GM18907 (cell line): Measurements from ENCODE around the gene RNF144A.

ENCODE experiments used
- ATAC-seq: cut with Tn5 transposase; IDR thresholded peaks from one replicate; pipeline ENCODE4 v1.9.1; 2021; ENCODE audit warnings: mild to moderate bottlenecking, moderate library complexity; ENCODE audit not compliant: unreplicated experiment

RNF144A gene

DNA sequence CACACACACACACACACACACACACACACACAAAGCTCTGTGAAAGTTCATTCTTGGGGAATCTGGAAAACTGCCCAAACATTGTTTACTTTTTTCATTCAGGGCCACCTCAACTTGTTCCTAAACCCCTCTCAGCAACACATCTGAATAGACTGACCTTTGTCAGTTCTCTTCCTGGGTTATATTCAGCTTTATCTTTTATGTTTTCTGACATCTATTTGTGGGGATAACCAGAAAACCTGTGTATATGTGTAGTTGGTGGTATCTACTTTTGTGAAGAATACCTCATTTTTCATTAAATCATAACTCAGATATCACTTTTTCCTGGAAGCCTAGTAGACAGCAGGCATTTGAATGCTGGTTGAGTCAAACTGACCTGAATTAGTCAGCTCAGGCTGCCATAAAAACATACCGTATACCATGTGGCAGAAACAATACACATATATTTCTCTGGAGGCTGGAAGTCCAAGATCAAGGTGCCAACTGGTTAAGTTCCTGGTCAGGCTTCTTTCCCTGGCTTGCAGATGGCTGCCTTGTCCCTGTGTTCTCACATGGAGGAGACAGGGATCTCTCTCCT, 11.0 kb upstream of the RNF144A start:
- ATAC-seq = no peak

DNA sequence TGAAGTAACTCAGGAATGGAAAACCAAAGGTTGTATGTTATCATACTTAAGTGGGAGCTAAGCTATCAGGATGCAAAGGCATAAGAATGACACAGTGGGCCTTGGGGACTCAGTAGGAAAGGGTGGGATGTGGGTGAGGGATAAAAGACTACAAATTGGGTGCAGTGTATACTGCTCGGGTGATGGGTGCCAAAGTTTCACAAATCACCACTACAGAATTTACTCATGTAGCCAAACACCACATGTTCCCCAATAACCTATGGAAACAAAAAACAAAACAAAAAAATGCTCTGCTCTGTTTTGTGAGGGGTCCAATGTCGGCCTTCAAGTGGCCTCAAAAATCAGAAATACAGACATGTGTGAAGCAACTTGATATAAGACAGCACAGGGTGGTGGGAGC, 8.9 kb upstream of the RNF144A start:
- ATAC-seq = no peak

DNA sequence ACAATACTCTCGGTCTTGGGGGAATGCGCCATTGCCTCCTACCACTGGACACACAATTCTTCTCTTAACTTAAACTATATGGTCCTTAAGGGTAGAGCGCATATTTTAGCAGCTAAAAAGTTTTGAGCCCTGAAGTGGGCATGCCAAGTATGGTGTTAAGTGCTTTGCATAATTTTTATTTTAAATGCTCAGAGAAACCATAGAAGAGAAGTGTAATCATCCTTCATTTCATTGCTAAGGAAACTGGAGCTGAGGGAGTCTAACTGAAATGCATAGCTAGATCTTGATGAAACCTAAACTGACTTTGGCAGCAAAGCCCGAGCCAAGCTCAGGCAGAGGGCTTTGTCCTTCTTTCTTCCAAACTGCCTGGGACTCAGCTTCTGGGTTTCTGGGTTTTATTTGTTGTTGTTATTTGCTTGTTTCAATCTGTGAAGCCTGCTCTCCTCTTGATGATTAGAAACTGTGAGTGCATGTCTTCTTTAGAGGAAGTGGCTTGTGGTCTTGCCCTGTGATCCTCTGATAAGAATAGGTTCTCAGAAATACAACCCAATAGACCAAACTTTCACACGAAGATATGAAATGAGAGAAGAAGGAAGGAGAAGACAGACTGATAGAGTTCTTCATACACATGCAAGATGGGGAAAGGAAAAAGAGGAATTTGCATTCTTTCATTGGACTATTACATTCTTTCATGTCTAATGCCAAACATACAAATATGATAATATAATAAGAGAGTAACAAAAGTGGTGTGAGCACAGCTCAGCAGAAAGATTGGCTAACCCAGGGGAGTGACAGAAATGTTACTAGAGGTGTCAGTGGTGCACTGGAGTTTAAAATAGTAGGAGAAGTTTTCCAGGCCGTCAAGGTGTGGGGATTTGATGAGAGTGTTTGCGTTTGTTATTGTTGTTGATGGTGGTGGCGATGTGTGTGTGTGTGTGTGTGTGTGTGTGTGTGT, 7.5 kb upstream of the RNF144A start:
- ATAC-seq = peak; percentile 99

DNA sequence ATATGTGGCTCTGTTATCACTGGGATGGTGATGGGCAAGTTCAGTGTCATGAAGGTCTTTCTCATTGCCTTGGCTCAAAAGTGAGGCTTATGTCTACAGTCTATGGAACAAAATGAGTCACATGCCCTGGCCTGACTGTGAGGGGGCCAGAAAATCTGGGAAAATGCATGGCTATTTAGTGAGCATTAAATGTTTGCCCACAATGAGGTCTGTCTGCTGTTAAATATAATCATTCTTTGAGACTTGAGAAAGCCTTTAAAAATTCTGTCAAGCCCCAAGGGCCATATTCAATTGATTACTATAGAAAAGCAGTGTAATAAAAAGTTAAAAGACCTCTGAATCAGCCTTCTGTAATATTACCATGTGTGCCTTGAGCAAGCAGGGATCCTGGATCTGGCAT, 5.5 kb upstream of the RNF144A start:
- no peak for ATAC-seq

DNA sequence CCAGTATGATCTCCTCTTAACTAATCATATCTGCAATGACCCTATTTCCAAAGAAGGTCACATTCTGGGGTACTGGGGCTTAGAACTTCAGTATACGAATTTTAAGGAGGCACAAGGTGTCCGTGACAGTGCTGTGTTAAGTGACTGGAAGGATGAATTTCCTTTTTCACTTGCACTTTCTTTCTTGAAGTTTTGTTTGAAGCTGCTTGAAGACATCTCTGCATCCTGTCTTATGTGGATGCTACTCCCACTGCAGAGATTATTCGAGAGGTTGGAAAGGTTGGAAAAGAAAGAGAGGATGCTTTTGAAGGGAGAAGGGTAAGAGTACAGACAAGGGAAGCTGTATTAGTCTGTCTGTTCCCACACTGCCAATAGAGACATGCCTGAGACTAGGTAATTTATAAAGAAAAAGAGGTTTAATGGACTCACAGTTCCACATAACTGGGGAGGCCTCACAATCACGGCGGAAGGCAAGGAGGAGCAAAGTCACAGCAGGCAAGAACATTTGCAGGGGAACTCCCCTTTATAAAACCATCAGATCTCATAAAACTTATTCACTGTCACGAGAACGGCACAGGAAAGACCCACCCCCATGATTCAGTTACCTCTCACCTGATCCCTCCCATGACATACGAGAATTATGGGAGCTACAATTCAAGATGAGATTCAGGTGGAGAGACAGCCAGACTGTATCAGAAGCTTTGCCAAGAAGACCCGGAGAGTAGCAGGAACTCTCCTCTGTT, 3.6 kb upstream of the RNF144A start:
- no peak for ATAC-seq

DNA sequence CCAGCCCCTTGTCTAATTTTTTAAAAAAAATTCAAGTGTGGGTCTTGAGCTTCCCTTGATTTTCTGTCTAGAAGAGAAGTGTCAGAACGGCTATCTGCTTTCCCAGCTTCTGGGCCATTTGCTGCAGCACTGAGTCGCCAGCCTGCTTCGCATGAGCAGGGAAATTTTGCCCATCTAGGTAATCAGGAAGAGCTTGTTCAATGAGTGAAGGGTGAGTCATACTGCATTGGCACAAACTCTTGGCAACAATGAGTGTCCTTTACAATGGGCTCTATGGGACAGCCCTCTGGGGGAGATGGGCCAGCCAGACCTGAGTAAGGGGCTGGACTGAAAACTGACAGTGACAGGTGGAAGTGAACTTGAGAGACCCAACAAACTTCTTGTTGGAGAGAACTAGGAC, 2.4 kb upstream of the RNF144A start:
- ATAC-seq = no peak

DNA sequence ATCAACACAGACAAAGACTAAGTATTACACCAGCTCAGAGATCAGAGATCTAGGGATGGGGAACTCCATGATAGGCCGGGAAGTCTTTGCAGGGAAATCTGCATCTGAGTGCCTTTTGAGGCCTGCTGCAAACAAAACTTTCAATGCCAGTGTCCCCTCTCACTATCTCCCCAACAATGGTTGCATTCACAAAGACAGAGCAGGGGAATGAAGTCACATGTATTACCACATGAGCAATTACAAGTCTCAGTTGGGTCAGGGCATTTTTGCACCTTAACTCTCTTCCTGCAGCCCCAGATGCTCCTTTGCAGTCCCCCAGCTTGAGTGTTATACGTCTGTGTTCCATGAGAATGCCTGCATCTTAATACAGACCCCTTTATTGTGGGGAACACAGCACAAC, 1.8 kb upstream of the RNF144A start:
- no peak for ATAC-seq

DNA sequence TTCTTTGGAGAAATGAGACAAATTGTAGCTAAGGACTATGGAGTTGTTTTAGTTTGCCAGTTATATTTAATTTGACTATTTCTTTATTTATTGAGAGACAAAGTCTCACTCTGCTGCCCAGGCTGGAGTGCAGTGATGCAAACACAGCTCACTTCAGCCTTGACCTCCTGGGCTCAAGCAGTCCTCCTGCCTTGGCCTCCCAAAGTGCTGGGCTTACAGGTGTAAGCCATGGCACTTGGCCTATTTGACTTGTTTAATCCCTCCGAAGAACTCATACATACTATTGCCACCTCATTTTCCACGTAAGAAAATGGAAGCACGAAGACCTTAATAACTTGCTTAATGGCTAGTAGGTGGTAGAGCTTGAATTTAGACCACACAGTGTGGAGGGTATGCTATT, 988 bp upstream of the RNF144A start:
- no peak for ATAC-seq

DNA sequence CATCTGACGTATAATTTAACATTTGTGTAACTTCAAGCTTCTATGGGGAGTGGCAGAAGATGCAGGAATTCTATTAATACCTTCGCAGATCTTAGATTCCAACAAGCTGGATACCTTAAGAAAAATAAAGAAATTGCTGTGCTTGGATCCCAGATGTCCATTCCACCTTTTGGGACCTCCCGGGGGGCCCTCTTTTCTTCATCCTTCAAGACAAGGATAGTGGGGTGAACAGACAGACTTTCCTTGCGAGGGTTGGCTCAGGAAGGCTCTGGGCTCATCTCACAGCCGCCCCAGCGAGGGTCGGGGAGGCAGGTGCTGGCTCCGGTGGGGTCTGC, 509 bp upstream of the RNF144A start:
- no peak for ATAC-seq

DNA sequence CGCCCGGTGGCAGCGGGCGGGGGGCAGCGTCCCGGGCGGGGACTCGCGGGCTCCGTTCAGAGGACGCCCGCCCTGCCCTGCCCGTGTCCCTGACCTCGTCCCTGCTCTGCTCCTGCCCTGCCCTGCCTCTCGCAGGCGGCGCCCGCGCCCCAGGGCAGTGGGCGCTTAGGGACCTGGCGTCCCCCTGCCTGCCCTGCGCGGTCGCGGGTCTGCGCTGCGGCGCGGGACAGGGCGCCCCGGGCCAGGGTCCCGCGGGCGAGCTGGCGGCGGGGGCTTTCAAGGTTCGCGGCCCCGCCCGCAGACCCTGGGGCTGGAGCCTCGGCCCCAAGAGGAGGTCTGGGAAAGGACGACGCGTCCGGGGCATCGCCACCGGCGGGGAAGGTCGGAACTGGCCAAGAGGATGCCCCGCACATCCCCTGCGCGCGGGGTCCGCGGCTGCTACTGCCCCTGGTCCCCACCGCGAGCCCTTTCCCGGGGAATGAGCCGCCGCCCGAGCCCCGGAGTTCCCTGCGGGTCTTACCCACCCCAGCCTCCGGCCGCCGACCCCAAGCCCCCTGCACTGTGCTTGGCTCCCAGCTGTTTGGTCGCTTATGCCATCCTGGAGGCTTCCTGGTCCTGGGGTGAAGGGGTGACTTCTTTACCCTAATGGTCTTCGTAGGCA, 679 bp downstream of the RNF144A start:
- peak; percentile 37 for ATAC-seq

DNA sequence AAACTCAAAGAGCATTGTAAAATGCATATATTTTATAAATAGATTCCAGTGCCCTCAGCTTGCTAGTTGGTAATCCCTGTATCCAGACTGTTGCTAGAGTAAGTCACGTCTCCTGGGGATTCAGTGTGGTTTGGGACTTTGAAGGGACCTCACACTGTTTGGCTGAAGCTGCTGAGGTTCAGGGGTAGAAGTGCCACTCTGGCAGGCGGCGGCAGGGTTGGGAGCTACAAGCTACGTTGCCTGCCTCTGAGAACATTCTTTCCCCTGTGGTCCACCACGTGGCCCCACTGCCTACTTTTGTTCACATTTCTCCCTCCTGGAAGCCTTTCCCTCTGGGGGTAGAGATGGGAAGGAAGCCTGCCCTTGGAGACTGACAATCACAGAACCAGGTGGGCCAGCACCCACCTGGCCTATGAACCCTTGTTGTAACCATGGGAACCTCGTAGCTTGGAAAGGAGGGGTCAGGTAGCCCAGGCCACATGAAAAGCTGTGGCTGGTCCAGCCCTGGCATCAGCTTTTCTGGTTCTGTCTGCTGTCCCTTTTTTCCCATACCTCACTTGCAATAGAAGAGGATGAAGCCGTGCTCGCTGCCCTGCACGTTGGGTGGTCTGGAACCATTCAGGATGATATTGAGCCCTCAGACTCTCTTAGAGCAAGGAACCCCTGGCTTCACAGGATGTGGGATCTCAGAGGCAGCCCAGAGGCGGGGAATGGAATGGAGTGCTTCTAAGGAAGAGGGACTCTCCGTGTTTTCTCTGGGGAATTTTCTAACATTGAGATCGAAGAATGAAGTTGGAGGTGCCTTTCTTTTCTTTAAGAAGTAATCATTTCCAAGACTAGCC, 2.9 kb downstream of the RNF144A start:
- no peak for ATAC-seq

DNA sequence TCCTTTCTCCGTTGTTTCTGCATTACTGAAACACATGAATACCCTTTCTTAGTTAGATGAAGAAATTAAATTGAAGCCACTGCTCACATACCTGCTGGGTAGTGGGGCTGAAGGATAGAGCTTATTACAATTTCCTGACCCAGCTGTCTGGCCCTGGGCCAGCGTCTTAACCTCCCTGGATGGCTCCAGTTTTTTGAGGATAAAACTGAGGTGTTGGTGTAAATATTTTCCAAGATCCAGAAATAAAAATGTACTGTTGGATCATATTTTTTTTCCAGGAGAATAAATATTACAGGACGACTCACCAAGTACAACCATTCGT, 3.5 kb downstream of the RNF144A start:
- ATAC-seq = no peak

DNA sequence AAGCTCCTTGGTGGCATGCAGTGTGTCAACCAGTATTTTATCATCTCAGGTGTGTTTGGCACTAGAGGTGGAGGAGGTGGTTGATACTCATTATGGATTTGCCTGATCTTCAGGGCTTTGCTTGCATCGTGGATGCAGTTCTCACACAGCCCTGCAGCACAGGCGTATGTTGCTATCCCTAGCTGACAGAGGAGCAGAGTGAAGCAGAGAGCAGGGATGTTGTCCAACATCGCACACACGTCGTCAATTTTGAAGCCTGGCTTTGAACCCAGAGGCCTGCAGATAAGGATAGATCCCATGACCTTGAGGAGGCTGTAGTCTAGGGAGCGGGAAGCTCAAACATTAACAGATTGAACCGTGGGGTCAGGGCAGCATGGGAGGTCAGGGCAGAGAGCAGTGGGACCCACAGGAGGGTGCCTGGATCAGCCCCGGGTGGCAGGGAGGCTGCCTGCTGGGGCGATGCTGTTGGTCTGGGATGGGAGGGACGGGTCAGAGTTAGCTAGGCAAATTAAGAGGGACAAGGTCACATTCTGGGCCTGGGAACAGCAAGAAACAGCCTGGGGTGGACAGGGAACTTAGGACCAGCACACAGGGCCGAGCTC, 4.2 kb downstream of the RNF144A start:
- no peak for ATAC-seq

DNA sequence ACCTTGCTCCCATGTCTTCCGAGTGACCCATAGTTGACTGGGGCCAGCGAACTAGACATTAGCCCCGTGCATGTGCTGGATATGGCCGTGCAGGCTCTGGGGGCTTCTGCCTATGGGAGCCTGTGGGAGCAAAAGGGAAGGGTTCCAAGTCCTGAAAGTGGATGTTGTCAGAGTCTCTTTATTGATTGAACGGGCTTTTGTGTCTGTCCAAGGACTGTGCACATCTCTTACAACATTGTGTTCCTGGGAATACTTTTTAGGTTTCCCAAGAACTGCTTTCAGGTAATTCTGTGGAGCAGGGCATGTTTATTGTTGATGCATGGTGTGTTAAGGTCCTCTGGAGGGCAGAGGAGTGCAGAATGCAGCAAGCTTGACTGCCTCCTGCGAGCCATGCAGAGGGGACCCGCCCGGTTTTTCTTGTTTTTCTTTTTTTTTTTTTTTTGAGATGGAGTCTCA, 5.0 kb downstream of the RNF144A start:
- no peak for ATAC-seq

DNA sequence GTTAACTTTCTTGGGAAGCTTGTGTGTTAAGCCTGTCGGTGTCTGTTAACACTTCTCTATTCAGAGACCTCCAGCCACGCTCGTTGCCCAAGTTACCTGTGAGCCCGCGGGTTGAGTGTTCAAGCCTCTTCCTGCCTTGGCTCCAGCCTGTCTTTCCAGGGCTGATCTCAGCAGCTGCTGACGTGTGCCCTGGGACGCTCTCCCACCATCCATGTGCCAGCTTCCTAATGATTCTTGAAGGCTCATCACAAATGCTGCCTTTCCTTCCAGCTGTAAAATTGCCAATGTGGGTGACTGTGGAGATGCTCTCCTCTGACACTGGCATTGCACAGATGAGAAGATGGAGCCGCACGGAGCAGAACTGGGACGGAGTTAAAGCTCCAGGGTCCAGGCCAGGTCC, 6.1 kb downstream of the RNF144A start:
- ATAC-seq = no peak

DNA sequence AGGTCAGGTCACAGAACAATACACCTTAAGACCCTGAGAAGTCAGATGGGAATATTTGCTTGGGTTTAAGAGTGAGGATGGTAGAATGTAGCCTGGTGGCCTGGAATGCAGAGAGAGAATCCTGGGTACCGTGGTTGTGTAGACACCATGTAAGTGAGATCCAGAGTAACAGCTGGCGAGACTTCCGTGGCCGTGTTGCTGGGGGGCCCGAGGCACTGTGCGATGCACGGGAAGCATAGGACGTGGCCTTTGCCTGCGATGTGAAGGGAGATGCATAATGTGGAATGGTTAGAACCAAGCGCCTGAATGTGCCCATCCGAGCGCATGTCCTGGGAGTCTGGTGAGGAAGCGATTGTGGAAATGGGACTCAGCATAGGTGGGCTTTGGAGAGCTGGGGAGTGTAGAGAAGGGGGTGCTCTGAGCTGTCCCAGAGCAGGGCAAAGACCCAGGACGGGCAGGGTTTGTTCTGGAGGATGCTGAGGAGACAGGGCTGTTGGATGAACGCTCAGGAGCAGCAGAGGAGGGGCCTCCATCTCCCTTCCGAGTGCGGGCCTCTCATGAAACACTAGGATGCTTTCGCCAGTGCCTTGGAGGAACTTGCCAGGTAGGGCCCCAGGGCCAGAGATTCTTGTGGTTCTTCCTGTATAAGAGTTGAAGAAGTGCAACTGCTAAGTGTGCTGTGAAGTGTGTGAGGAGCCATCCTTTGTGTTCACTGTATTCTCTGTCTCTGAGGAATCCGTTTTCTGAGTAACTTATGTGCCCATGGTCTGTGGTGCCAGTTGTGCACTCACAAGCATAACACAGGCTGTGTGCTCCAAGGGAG, 7.1 kb downstream of the RNF144A start:
- no peak for ATAC-seq

DNA sequence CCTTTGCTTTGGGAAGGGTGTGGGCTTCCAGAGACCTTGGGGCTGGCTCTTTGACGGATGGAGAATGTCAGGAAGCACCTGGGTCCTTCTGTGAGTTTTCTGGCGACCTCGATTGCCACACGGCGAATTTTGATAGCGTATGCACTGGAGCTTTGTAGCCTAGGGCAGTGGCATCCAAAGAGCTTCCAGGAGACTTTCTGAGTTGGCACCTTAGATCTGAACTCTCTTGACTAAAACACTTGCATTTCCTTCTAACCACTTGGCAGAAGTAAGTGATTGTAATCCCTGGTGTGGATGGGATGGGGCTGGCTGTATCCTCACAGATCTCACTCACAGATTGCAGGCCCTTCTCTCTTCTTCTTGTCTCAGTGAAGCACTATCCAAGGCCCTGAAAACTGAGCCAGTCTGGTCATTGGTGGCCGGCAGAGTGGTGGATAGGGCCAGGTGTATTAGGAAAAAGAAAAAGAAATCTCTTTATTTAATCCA, 7.8 kb downstream of the RNF144A start:
- ATAC-seq = no peak

DNA sequence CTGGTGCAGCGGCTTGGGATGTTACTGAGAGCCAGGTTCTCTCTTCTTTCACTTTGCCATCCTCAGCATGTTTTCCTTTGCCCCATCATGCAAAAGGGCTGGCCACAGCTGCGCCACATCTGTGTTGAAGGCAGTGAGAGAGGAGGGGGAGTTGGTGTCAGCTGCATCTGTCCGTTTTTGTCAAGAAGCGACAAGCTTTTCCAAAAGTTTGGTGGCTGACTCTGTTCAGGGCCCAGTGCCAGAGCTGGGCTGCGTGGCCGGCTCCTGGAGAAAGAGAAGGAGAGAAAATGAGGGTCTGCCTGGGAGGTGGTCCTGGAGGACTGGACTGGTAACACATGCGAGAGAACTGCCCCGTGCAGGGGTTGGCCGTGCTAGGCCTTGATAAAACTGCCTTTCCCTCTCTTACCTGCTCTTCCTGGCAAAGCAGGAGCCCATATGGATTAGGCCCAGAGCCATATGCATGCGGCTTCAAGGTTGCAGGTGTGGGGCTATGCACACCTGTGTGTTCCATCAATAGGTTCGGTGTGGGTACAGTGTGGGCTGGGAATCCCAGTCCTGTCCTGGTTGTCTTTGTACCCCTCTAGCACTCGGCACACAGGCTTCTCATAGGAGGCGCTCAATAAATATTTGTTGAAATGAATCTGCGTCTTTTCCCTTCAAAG, 9.0 kb downstream of the RNF144A start:
- ATAC-seq = no peak

DNA sequence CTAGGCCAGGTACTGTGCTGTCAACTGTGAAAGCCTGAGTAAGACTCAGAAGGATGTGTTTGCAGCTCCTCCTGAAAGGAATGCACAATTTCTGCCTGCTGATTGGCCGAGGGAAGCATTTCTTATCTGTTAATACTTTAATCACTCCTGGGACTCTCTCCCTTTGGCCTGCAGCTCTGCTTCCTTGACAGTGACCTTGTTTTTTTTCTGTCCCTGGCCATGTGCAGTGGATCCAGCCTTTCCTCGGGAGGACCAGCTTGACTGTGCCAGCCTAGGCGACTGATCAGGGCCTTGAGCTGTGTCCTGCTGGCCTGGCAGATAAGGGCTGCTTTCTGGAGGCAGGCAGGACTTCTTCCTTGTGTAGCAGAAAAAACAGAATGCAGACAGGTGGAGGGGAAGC, 10.0 kb downstream of the RNF144A start:
- no peak for ATAC-seq
